Measurements from ENCODE around the gene IRF2BP2.

IRF2BP2 gene

DNA sequence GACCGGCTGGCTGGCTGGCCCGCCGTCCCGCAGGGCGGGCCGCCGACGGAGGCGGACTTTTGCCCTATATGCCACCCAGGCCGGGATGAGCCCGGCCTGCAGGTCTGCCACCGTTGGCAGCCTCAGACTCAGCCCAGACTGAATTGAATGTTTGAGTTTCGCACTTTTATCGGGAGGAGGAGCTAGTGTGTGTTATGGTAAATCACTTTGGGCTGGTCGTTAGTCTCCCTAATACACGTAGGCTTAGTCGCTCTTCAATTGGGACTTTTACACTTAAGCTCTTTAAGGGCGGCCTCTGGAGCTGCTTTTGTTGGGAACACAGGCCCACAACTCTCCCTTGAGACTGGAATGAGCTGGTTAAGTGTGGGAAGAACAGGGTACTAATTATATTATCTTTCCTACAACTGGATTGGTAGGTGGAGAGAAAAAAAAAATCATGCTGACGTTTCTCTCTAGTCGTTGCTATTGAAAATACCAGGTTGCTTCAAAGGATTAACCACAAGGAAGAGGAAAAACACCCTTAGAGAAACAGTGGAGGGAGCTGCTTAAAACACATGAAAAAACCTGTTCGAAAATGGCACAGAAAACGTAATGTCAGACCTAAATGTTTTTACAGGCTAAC is 1.4 kb upstream of the IRF2BP2 start (continued):
- TF ChIP-seq, protein P1, sequence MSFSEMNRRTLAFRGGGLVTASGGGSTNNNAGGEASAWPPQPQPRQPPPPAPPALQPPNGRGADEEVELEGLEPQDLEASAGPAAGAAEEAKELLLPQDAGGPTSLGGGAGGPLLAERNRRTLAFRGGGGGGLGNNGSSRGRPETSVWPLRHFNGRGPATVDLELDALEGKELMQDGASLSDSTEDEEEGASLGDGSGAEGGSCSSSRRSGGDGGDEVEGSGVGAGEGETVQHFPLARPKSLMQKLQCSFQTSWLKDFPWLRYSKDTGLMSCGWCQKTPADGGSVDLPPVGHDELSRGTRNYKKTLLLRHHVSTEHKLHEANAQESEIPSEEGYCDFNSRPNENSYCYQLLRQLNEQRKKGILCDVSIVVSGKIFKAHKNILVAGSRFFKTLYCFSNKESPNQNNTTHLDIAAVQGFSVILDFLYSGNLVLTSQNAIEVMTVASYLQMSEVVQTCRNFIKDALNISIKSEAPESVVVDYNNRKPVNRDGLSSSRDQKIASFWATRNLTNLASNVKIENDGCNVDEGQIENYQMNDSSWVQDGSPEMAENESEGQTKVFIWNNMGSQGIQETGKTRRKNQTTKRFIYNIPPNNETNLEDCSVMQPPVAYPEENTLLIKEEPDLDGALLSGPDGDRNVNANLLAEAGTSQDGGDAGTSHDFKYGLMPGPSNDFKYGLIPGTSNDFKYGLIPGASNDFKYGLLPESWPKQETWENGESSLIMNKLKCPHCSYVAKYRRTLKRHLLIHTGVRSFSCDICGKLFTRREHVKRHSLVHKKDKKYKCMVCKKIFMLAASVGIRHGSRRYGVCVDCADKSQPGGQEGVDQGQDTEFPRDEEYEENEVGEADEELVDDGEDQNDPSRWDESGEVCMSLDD (tag by site-specific recombination; IDR thresholded peaks at IDR 0.05): no peak
- TF ChIP-seq OSR2 (tag by site-specific recombination; IDR thresholded peaks at IDR 0.05): peak; percentile 60
- no peak for TF ChIP-seq ZNF423 (tag by site-specific recombination; IDR thresholded peaks at IDR 0.05)
- no peak for TF ChIP-seq GLI2 (tag by site-specific recombination; IDR thresholded peaks at IDR 0.05; ENCODE audit: borderline replicate concordance, low read depth)
- TF ChIP-seq ZNF23 (tag by site-specific recombination; IDR thresholded peaks at IDR 0.05; ENCODE audit: borderline replicate concordance): no peak
- TF ChIP-seq HOXD13 (CRISPR knock-in tag; IDR thresholded peaks at IDR 0.05; ENCODE audit: borderline replicate concordance): no peak
- TF ChIP-seq ZNF792 (tag by site-specific recombination; IDR thresholded peaks at IDR 0.05): no peak
- no peak for TF ChIP-seq MEIS1 (CRISPR knock-in tag; IDR thresholded peaks at IDR 0.05; ENCODE audit: borderline replicate concordance)
- TF ChIP-seq HOXC10 (CRISPR knock-in tag; IDR thresholded peaks at IDR 0.05): no peak
- TF ChIP-seq ZNF248 (tag by site-specific recombination; IDR thresholded peaks at IDR 0.05): no peak
- TF ChIP-seq ZSCAN30 (tag by site-specific recombination; IDR thresholded peaks at IDR 0.05): peak; percentile 70; the same call in 1 of the 2 replicates
- TF ChIP-seq, protein P2, sequence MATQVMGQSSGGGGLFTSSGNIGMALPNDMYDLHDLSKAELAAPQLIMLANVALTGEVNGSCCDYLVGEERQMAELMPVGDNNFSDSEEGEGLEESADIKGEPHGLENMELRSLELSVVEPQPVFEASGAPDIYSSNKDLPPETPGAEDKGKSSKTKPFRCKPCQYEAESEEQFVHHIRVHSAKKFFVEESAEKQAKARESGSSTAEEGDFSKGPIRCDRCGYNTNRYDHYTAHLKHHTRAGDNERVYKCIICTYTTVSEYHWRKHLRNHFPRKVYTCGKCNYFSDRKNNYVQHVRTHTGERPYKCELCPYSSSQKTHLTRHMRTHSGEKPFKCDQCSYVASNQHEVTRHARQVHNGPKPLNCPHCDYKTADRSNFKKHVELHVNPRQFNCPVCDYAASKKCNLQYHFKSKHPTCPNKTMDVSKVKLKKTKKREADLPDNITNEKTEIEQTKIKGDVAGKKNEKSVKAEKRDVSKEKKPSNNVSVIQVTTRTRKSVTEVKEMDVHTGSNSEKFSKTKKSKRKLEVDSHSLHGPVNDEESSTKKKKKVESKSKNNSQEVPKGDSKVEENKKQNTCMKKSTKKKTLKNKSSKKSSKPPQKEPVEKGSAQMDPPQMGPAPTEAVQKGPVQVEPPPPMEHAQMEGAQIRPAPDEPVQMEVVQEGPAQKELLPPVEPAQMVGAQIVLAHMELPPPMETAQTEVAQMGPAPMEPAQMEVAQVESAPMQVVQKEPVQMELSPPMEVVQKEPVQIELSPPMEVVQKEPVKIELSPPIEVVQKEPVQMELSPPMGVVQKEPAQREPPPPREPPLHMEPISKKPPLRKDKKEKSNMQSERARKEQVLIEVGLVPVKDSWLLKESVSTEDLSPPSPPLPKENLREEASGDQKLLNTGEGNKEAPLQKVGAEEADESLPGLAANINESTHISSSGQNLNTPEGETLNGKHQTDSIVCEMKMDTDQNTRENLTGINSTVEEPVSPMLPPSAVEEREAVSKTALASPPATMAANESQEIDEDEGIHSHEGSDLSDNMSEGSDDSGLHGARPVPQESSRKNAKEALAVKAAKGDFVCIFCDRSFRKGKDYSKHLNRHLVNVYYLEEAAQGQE (tag by site-specific recombination; IDR thresholded peaks at IDR 0.05): no peak
- peak; percentile 41; the same call in 1 of the 2 replicates for TF ChIP-seq ZFHX2 (tag by site-specific recombination; conservative IDR thresholded peaks at IDR 0.05)
- no peak for TF ChIP-seq ZNF292 (tag by site-specific recombination; IDR thresholded peaks at IDR 0.05; ENCODE audit: borderline replicate concordance, low read depth)
- TF ChIP-seq ZNF37A (tag by site-specific recombination; IDR thresholded peaks at IDR 0.05): no peak
- no peak for TF ChIP-seq ZFP3 (tag by site-specific recombination; IDR thresholded peaks at IDR 0.05; ENCODE audit: low read depth)
- TF ChIP-seq ZNF707 (tag by site-specific recombination; IDR thresholded peaks at IDR 0.05): no peak
- TF ChIP-seq ZNF473 (tag by site-specific recombination; IDR thresholded peaks at IDR 0.05): no peak
- no peak for TF ChIP-seq ZBTB1 (tag by site-specific recombination; IDR thresholded peaks at IDR 0.05)
- peak; percentile 84 for TF ChIP-seq KLF10 (tag by site-specific recombination; IDR thresholded peaks at IDR 0.05)
- no peak; the same call in 1 of the 2 replicates for TF ChIP-seq ZNF558 (tag by site-specific recombination; IDR thresholded peaks at IDR 0.05)
- no peak for TF ChIP-seq ZNF169 (tag by site-specific recombination; IDR thresholded peaks at IDR 0.05)
- no peak for TF ChIP-seq ZNF302 (tag by site-specific recombination; IDR thresholded peaks at IDR 0.05; ENCODE audit: low read depth)
- TF ChIP-seq ZBTB8A (tag by site-specific recombination; IDR thresholded peaks at IDR 0.05): peak; percentile 82
- TF ChIP-seq ZNF202 (tag by site-specific recombination; IDR thresholded peaks at IDR 0.05; ENCODE audit: borderline replicate concordance): no peak
- no peak for TF ChIP-seq YY2 (tag by site-specific recombination; IDR thresholded peaks at IDR 0.05)
- TF ChIP-seq ZNF350 (tag by site-specific recombination; IDR thresholded peaks at IDR 0.05): no peak
- TF ChIP-seq, protein P3, sequence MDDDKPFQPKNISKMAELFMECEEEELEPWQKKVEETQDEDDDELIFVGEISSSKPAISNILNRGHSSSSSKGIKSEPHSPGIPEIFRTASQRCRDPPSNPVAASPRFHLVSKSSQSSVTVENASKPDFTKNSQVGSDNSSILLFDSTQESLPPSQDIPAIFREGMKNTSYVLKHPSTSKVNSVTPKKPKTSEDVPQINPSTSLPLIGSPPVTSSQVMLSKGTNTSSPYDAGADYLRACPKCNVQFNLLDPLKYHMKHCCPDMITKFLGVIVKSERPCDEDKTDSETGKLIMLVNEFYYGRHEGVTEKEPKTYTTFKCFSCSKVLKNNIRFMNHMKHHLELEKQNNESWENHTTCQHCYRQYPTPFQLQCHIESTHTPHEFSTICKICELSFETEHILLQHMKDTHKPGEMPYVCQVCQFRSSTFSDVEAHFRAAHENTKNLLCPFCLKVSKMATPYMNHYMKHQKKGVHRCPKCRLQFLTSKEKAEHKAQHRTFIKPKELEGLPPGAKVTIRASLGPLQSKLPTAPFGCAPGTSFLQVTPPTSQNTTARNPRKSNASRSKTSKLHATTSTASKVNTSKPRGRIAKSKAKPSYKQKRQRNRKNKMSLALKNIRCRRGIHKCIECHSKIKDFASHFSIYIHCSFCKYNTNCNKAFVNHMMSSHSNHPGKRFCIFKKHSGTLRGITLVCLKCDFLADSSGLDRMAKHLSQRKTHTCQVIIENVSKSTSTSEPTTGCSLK (tag by site-specific recombination; IDR thresholded peaks at IDR 0.05): no peak
- TF ChIP-seq ZNF549 (tag by site-specific recombination; IDR thresholded peaks at IDR 0.05): no peak
- TF ChIP-seq, protein P4, sequence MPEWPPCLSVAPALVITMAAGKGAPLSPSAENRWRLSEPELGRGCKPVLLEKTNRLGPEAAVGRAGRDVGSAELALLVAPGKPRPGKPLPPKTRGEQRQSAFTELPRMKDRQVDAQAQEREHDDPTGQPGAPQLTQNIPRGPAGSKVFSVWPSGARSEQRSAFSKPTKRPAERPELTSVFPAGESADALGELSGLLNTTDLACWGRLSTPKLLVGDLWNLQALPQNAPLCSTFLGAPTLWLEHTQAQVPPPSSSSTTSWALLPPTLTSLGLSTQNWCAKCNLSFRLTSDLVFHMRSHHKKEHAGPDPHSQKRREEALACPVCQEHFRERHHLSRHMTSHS (tag by site-specific recombination; IDR thresholded peaks at IDR 0.05): no peak
- TF ChIP-seq KLF9 (tag by site-specific recombination; IDR thresholded peaks at IDR 0.05; ENCODE audit: low read depth): no peak
- no peak; the same call in 1 of the 2 replicates for TF ChIP-seq ZNF785 (tag by site-specific recombination; IDR thresholded peaks at IDR 0.05)

All from HEK293 (cell line).